Posterior vena cava (tissue), 2 donors: Measurements from ENCODE around the gene FOXL1. TPM values are rescaled to one million over a fixed set of nuclear protein-coding genes. Genes with fewer than 3 reads are reported as not detected.

ENCODE experiments used
- DNase-seq: peaks from one replicate; pipeline ENCODE4 v3.0.0-alpha.2; 2020; ENCODE audit warnings: low spot score
- intact Hi-C, 2 donors: fragments of 100-400 bp; cut with DNase I; formaldehyde crosslinking; loops; one replicate each; pipeline versions ENCODE4 v1.14.1 to v1.14.2; 2022 to 2023
- total RNA-seq, 2 donors: library from RNA; stranded (reverse); fragmentation: NEBNext Ultra II Directional; extraction: Animal tissue kit (Norgen Biotek cat#: 25700); gene quantifications; one replicate each; pipeline ENCODE4 v1.2.1, GENCODE V29; 2021
- donor health status: DM: yes; HTN: yes; CAD: no.
- donor health status: DM: yes; HTN: yes; CAD: no.

Gene FOXL1
- total RNA-seq, 2 donors from 2014 or later = 7.5 to 8.9 TPM

DNA sequence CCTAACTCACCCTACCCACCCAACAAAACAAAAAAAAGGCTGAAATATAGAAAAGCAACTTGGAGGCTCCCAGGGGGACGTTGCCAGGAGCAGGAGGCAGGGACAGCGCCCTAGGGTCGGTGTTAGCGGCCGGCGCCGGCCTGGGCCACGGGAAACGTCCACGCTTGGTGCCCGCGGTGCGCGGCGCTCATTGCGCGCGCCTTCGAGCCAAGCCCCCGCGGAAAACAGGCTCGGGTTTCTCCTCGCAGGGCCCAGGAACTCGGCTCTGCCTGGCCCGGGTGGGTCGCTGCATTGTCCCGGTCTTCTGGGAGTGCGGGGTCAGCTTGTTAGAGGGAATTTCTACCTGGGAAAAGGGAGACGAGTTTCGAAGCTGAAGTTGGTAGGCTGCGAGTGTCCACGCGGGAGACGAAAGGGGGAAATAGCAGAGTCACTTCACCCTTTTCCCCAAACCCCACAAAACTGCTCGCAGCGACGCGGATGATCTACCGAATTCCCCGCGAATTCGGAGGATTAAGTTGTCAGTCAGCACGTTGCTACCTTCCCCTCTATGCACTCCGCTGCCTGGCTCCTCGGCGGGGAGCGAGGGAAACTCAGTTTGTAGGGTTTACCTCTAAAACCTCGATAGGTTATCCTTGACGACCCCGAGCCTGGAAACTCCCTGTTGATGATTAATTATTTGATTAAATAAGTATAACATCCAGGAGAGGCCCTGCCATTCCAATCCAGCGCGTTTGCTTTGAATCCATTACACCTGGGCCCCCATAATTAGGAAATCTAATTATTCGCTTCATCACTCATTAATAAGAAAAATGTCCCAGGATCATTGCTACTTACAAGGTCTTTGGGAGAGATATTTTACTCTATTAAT, 12.5 kb upstream of the FOXL1 start:
- intact Hi-C loops = loop anchor here (2.0 to 5.0 kb wide), 3 partner anchors 495 to 713 kb away; no protein-coding TSS in a partner anchor
- DNase-seq = no peak

DNA sequence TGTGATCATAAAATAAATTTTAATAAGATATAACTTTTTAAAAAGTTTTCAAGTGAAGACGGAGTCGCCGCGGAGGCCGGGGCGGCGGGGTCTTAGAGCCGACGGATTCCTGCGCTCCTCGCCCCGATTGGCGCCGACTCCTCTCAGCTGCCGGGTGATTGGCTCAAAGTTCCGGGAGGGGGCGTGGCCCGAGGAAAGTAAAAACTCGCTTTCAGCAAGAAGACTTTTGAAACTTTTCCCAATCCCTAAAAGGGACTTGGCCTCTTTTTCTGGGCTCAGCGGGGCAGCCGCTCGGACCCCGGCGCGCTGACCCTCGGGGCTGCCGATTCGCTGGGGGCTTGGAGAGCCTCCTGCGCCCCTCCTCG, 11.8 kb upstream of the FOXL1 start, which contains the start of gene FOXC2:
Gene FOXC2, plus strand, starts transcription at position 229 of the 365 bp plus-strand sequence. CDS start 507 bp downstream, outside the sequence.
- intact Hi-C loops = loop anchor here in 1 of 2 donors (5.0 kb wide), 1 partner anchor 636 kb away; no protein-coding TSS in a partner anchor
- peak; percentile 97 for DNase-seq

DNA sequence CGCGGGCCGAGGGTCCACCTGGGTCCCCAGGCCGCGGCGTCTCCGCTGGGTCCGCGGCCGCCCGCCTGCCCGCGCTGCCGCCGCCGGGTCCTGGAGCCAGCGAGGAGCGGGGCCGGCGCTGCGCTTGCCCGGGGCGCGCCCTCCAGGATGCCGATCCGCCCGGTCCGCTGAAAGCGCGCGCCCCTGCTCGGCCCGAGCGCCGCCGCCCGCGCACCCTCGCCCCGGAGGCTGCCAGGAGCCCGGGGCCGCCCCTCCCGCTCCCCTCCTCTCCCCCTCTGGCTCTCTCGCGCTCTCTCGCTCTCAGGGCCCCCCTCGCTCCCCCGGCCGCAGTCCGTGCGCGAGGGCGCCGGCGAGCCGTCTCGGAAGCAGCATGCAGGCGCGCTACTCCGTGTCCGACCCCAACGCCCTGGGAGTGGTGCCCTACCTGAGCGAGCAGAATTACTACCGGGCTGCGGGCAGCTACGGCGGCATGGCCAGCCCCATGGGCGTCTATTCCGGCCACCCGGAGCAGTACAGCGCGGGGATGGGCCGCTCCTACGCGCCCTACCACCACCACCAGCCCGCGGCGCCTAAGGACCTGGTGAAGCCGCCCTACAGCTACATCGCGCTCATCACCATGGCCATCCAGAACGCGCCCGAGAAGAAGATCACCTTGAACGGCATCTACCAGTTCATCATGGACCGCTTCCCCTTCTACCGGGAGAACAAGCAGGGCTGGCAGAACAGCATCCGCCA, 11.2 kb upstream of the FOXL1 start:
- intact Hi-C loops = loop anchor here in 1 of 2 donors (5.0 kb wide), 1 partner anchor 635 kb away; no protein-coding TSS in a partner anchor

DNA sequence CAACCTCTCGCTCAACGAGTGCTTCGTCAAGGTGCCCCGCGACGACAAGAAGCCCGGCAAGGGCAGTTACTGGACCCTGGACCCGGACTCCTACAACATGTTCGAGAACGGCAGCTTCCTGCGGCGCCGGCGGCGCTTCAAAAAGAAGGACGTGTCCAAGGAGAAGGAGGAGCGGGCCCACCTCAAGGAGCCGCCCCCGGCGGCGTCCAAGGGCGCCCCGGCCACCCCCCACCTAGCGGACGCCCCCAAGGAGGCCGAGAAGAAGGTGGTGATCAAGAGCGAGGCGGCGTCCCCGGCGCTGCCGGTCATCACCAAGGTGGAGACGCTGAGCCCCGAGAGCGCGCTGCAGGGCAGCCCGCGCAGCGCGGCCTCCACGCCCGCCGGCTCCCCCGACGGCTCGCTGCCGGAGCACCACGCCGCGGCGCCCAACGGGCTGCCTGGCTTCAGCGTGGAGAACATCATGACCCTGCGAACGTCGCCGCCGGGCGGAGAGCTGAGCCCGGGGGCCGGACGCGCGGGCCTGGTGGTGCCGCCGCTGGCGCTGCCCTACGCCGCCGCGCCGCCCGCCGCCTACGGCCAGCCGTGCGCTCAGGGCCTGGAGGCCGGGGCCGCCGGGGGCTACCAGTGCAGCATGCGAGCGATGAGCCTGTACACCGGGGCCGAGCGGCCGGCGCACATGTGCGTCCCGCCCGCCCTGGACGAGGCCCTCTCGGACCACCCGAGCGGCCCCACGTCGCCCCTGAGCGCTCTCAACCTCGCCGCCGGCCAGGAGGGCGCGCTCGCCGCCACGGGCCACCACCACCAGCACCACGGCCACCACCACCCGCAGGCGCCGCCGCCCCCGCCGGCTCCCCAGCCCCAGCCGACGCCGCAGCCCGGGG, 10.4 kb upstream of the FOXL1 start:
- intact Hi-C loops = loop anchor here in 1 of 2 donors (2.0 to 5.0 kb wide), 2 partner anchors 495 to 634 kb away; no protein-coding TSS in a partner anchor
- peak; percentile 84 for DNase-seq

More for the DNA sequence above, 11.2 kb upstream of the FOXL1 start:
- peak; percentile 85 for DNase-seq

DNA sequence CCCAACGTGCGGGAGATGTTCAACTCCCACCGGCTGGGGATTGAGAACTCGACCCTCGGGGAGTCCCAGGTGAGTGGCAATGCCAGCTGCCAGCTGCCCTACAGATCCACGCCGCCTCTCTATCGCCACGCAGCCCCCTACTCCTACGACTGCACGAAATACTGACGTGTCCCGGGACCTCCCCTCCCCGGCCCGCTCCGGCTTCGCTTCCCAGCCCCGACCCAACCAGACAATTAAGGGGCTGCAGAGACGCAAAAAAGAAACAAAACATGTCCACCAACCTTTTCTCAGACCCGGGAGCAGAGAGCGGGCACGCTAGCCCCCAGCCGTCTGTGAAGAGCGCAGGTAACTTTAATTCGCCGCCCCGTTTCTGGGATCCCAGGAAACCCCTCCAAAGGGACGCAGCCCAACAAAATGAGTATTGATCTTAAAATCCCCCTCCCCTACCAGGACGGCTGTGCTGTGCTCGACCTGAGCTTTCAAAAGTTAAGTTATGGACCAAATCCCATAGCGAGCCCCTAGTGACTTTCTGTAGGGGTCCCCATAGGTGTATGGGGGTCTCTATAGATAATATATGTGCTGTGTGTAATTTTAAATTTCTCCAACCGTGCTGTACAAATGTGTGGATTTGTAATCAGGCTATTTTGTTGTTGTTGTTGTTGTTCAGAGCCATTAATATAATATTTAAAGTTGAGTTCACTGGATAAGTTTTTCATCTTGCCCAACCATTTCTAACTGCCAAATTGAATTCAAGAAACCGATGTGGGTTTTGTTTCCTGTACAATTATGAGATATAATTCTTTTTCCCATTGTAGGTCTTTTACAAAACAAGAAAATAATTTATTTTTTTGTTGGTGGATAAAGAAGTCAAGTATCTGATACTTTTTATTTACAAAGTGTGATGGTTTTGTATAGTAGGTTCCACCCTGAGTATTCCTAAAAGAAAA, 9.4 kb upstream of the FOXL1 start:
- intact Hi-C loops = loop anchor here in 1 of 2 donors (2.0 to 5.0 kb wide), 2 partner anchors 494 to 633 kb away; no protein-coding TSS in a partner anchor
- DNase-seq = no peak

DNA sequence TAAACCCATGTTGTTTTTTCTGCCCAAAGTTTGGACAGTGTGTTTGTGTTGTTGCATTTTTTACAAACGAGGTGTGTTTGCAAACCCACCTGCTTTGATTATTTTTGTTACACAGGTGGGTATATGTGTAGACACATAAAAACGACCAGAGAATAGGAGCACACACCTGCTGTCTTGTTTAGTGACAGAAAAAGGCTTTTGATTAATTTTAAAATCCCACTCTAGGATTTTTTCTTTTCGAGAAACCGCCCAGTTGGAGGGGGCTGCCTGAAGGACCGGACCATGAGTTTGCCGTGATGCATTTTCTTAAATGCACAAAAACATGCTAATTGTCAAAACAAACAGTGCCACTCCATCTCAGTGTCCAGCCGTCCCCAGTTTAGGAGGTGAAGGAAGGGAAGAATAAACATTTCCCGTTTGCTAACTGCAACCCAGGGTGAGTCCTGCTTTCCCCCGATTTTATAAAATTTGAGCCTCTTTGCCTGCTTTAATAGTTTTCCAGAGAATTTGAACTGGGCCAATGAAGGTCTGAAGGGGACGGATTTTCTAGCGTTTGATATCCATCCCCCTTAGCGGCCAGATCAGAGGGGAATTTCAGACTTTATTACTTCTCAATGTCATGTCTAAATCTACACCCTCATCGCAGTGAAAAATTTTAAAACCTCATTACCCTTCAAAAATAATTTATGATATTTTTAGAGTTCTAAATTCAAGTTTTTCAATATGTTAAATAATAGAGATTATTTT, 8.5 kb upstream of the FOXL1 start:
- no peak for DNase-seq
- intact Hi-C loops = loop anchor here (2.0 to 5.0 kb wide), 3 partner anchors 192 to 632 kb away; no protein-coding TSS in a partner anchor

DNA sequence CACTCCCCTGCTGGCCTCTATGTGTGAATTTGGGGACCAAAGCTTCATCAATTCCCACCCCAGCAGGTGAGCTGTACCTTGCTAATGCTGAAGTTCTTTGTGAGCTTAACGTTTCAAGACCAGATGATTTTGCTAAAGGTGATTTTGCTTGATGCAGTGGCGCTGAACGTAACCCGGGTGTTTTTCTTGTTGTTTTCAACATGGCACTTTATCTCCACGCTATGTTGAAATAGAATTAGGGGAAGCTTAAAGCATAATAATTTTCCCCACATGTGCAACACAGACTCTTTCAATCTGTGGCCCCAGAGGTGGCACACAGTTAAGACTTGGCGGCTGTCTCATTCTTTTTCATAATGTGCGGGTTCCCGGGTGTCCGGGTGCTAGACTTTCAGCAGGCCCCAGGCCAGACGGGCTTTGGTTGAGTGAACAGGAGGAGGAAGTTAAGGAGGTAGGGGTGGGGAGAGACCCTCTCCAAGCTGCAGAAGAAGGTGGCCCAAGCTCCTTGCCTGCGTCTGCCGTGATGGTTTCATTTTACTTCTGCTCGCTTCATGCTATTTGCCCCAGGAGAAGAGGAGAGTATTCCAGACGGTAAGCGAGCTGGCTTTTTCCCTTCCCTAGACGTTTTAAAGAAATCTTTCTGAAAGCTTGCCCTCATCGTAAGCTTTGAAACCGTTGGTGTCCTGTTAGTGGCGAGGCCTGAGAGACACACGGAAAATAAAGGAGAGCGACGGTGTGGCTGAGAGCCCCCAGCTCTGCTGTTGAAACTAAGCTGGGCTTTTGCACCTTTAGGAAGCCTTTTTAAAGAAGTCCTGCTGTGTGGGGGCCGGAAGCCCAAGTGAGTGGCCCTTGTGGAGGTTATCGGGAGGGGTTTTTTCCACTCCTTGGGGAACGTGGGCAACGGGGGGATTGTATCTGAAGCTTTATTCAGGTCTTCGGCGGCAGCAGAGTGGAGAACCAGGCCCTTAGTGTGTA, 7.5 kb upstream of the FOXL1 start:
- intact Hi-C loops = loop anchor here in 1 of 2 donors (5.0 kb wide), 1 partner anchor 191 kb away; no protein-coding TSS in a partner anchor
- no peak for DNase-seq

DNA sequence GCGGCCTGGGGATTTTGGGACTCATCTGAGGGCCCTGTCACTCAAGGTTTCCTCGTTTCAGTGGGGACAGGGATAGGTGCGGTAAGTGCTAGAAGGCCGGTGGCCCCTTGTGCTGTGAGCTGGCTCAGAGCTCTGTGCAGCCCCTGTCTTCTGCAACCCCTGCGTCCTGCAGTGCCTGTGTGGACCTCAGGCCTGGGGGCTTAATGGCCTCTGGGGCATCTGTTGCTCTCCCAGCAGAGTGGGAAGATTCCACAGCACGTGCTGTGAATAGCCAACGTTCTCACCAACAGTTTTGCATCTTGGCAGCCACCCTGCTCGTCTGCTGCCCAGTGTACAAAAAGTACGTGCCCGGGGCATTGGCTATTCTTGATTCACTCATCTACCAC, 6.8 kb upstream of the FOXL1 start:
- DNase-seq = no peak
- intact Hi-C loops = loop anchor here in 1 of 2 donors (5.0 kb wide), 1 partner anchor 191 kb away; no protein-coding TSS in a partner anchor

DNA sequence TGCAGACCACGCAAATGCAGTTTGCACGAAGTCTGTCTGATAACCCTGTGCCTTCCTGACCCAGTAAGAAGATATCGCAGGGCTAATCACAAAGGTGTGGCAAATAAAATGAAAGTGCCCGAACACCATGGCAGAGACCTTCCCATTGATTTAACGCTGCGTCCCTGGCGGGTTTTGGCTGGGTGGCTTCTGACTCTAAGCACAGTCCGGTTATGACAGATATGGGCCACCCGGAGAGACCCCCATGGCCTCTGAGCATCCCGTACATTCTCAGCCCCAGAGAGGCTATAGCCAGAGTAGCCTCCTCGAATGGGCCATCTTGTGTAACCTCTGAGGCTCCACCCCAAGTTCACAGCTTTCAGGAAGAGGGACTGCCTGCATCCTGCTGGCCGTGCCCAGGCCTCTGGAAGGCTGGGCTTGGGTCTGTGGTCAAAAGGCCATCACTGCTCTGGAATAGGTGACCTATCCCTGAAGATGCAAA, 6.3 kb upstream of the FOXL1 start:
- no peak for DNase-seq
- intact Hi-C loops = loop anchor here in 1 of 2 donors (5.0 kb wide), 1 partner anchor 190 kb away; no protein-coding TSS in a partner anchor

DNA sequence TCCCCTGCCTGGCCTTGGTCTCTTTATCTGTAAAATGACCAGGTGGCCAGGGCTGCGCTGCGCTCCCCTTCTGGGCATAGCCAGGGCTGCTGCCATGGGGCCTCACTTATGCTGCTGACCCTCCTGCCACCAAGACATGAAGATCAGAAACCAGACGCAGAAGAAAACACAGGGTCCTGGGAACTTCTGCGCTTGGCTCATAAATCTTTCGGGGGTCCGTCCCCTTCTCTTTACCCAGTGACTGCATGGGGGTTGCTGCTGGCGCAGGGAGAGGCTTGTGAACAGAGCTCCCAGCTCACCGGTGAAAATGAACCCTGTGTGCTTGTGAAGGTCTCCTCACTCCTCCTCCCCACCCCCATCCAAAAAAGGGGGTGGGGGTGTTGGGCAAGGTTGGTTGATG, 5.7 kb upstream of the FOXL1 start:
- no peak for DNase-seq
- intact Hi-C loops = loop anchor here in 1 of 2 donors (5.0 kb wide), 1 partner anchor 190 kb away; no protein-coding TSS in a partner anchor

DNA sequence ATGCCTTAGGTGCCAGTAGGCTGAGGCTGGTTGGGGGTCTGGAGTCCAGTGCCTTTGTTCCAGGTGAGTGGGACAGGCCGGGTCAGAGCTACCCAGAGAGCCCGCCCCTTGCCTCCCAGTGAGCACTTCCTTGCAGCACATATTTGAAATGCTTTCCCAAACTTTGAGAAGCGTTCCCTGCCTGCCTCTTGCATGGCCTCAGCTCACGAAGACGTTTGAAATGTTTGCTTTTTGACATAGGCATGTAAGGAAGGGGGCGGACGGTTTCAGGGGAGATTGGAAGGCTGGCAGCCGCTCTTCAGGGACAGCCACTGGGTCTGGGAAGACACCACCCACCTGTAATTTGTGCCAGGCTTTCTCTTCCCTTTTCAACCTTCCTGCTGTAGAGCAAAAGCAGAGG, 5.1 kb upstream of the FOXL1 start:
- intact Hi-C loops = loop anchor here in 1 of 2 donors (5.0 kb wide), 1 partner anchor 189 kb away; no protein-coding TSS in a partner anchor
- no peak for DNase-seq

DNA sequence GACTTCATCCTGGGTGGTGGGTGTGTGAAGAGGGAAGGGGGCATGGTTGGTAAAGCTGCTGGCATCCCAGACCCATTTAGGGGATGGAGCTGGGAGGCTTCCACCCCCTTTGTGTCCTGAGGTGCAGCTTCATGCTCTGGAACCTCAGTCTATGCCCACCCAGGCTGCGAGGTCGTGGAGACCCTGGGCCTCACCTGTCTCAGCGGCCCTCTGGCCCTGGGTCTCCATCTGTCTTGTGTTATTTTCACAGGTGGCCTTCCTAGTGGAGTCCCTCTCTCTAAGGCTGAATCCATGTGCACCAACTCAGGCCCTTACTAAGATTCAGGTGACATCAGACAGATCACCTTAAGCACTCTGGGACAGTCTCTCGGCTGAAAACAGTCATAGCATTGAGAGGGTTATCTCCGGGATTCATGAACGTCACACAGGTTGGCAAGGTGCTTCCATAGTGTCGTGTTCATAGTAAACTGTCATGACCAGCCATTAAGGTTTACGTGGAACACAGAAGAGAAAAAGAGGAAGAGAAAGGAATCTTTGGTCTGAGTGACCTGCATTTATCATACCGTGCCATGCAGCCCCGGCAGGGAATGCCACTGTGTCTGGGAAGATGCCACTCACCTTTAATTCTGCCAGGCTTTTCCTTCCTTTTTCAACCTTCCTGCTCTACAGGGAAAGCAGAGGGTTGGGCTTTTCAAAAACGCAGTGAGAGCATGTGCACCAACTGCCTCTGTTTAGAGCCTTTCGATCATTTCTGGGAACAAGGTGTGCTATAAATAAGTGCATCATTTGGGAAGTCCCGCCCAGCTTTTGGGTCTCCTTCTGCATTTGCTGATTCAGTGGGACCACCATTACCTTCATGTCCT, 4.5 kb upstream of the FOXL1 start:
- DNase-seq = peak; percentile 58
- intact Hi-C loops = loop anchor here in 1 of 2 donors (5.0 kb wide), 1 partner anchor 188 kb away; no protein-coding TSS in a partner anchor

DNA sequence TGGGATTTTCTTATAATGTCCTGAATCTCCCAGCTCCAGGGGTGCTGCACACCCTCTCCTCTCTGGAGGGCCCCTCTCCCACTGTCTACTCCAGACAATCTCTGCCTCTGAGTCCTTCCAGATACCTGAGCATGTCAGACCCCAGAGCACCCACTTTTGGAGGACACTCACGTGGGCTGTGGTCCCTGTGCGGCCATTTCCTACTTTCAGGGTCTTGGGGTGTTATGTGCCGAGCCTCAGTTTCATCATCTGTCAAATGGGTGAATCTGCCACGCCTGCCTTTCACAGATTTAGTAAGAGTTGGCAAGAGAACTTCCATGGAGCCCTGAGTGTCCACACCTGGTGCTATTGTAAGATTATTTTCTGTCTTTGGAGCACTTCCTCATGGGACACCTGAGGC, 3.7 kb upstream of the FOXL1 start:
- intact Hi-C loops = loop anchor here (5.0 kb wide), 2 partner anchors 98 to 188 kb away; no protein-coding TSS in a partner anchor
- peak; percentile 42 for DNase-seq

DNA sequence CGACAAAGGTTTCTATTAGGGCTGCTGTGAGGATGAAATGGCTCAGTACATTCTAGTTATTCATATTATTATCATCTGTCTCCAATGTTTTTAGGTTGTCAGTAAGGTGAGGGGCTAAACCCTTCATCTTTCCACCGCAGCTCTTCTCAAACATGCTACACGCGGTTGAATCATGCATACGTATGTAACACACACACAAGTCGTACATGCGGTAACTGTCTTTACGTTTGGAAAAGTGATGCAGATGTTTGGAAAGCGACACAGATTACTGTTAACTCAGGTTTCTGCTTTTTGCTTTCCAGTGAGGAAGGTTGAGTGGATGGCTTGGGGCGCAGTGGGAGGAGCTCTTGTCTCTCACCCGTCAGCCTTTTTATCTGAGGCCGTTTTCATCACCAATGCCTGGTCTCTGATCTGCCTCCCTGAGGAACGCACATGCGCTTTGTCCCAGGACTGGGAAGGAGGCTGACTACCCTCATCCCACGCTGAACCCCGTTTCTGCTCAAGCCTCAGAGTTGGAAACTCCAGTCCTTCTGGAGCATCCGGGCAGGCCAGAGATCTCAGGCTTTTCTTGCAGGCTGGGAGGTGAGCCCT, 3.2 kb upstream of the FOXL1 start:
- DNase-seq = no peak
- intact Hi-C loops = loop anchor here in 1 of 2 donors (5.0 kb wide), 1 partner anchor 97 kb away; no protein-coding TSS in a partner anchor
